ENCODE data around the gene CLTCL1.

The CLTCL1 gene

DNA sequence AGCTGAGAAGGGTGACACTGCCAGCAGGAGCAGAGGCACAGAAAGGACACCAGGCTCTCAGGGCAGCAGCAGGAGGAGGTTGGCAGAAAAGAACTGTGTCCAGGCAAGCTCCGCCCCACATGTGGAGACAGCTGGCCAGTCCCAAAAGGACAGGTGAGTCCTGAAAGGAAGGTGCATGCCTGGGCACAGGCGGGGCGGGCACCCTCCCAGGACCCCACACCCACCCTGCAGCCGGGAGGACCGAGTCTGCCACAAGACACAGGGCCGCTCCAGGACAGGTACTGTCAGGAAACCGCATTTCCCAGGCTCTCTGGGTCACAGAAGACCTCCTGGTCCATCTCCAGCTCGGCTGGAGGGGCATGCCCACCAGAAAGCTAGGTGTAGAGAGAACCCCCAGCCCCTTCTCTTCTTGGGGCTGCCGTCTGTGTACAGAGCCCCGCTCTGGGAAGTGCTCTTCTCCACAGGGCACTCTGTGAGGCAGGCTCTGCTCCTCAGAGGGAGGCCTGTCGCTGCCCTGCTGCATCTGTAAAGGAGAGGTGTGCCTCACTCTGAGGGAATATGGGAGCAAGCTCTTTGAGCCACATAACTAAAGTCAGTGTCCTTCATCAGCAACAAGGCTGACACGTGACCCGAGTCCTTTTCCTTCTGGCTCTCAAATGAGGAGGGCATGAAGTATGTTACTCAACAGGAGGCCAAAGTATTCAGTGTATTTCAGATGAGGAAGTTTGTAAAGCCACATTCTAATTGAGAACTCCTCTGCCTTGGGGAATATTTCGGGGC lies 50.5 kb downstream of the CLTCL1 start:
- Histone ChIP-seq H3K4me1 (ENCODE audit: insufficient read depth, low read length) (no peaks in the 10 kb centered on the region), H3K9me3 (ENCODE audit: insufficient read depth, low read depth, low read length) (no peaks in the 10 kb centered on the region), H3K36me3 (ENCODE audit: insufficient read depth, low read depth, low read length) (peaks cover 27% of the 10 kb centered on the region), H3K4me3 (ENCODE audit: low read length) (no peak overlapping the region), H3K9ac (ENCODE audit: low read depth, low read length) (no peak overlapping the region), H3K27ac (ENCODE audit: low read length) (no peak overlapping the region), H3K27me3 (ENCODE audit: insufficient read depth, low read length) (no peaks in the 10 kb centered on the region)

GRCh38 chr22:19239464-19239863 lies 52.1 kb downstream of the CLTCL1 start:
- no peaks in the 10 kb centered on the region for H3K9me3 ChIP-seq (ENCODE audit: insufficient read depth, low read depth, low read length)
- H3K9ac ChIP-seq (ENCODE audit: low read depth, low read length) = no peak overlapping the region
- no peaks in the 10 kb centered on the region for H3K27me3 ChIP-seq (ENCODE audit: insufficient read depth, low read length)
- H3K27ac ChIP-seq (ENCODE audit: low read length) = no peak overlapping the region
- no peaks in the 10 kb centered on the region for H3K4me1 ChIP-seq (ENCODE audit: insufficient read depth, low read length)
- H3K36me3 ChIP-seq (ENCODE audit: insufficient read depth, low read depth, low read length) = peaks cover 36% of the 10 kb centered on the region
- H3K4me3 ChIP-seq (ENCODE audit: low read length) = no peak overlapping the region

GRCh38 chr22:19238900-19239299 lies 52.6 kb downstream of the CLTCL1 start:
- Histone ChIP-seq H3K9ac (ENCODE audit: low read depth, low read length) (no peak overlapping the region), H3K27me3 (ENCODE audit: insufficient read depth, low read length) (no peaks in the 10 kb centered on the region), H3K36me3 (ENCODE audit: insufficient read depth, low read depth, low read length) (peaks cover 41% of the 10 kb centered on the region), H3K9me3 (ENCODE audit: insufficient read depth, low read depth, low read length) (no peaks in the 10 kb centered on the region), H3K27ac (ENCODE audit: low read length) (no peak overlapping the region), H3K4me3 (ENCODE audit: low read length) (no peak overlapping the region), H3K4me1 (ENCODE audit: insufficient read depth, low read length) (no peaks in the 10 kb centered on the region)

- peaks cover 62% of the 10 kb centered on the region for H3K36me3 ChIP-seq (ENCODE audit: insufficient read depth, low read depth, low read length)
These were observed 55.6 kb downstream of the CLTCL1 start for GRCh38 chr22:19235874-19236273.

GRCh38 chr22:19234126-19234896 lies 57.2 kb downstream of the CLTCL1 start:
- H3K4me1 ChIP-seq (ENCODE audit: insufficient read depth, low read length) = no peaks in the 10 kb centered on the region
- H3K27me3 ChIP-seq (ENCODE audit: insufficient read depth, low read length) = no peaks in the 10 kb centered on the region
- no peak overlapping the region for H3K4me3 ChIP-seq (ENCODE audit: low read length)
- peaks cover 64% of the 10 kb centered on the region for H3K36me3 ChIP-seq (ENCODE audit: insufficient read depth, low read depth, low read length)
- H3K27ac ChIP-seq (ENCODE audit: low read length) = no peak overlapping the region
- no peaks in the 10 kb centered on the region for H3K9me3 ChIP-seq (ENCODE audit: insufficient read depth, low read depth, low read length)
- H3K9ac ChIP-seq (ENCODE audit: low read depth, low read length) = no peak overlapping the region

More at GRCh38 chr22:19235874-19236273, 55.6 kb downstream of the CLTCL1 start:
- Histone ChIP-seq H3K4me3 (ENCODE audit: low read length) (no peak overlapping the region), H3K27me3 (ENCODE audit: insufficient read depth, low read length) (no peaks in the 10 kb centered on the region), H3K9ac (ENCODE audit: low read depth, low read length) (no peak overlapping the region), H3K4me1 (ENCODE audit: insufficient read depth, low read length) (no peaks in the 10 kb centered on the region), H3K9me3 (ENCODE audit: insufficient read depth, low read depth, low read length) (no peaks in the 10 kb centered on the region), H3K27ac (ENCODE audit: low read length) (no peak overlapping the region)

DNA sequence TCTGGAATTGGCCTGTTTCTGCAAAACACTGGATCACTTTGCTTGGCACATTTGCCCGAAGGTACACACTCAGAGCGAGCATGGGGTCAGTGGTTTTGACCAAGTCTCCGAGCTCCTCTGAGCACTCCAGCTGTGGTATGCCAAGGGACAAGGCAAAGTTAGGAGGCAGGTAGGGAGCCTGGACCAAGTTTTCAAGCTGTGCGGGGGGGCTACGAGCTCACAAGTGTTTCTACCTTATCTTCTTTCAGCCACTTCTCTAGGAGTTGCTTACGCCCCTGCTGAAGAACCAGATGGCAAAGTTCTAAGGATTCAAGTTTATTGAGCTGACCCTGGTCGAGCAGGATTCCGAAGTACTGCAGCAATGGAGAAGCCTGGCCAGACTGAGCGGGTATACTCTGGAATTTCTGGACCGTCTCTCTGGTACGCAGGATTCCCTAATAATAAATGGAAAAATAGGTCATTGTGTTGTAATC lies 58.3 kb downstream of the CLTCL1 start:
- H3K4me1 ChIP-seq (ENCODE audit: insufficient read depth, low read length) = no peaks in the 10 kb centered on the region
- H3K4me3 ChIP-seq (ENCODE audit: low read length) = no peak overlapping the region
- no peaks in the 10 kb centered on the region for H3K27me3 ChIP-seq (ENCODE audit: insufficient read depth, low read length)
- H3K27ac ChIP-seq (ENCODE audit: low read length) = no peak overlapping the region
- no peaks in the 10 kb centered on the region for H3K9me3 ChIP-seq (ENCODE audit: insufficient read depth, low read depth, low read length)
- H3K36me3 ChIP-seq (ENCODE audit: insufficient read depth, low read depth, low read length) = peaks cover 65% of the 10 kb centered on the region
- H3K9ac ChIP-seq (ENCODE audit: low read depth, low read length) = no peak overlapping the region

DNA sequence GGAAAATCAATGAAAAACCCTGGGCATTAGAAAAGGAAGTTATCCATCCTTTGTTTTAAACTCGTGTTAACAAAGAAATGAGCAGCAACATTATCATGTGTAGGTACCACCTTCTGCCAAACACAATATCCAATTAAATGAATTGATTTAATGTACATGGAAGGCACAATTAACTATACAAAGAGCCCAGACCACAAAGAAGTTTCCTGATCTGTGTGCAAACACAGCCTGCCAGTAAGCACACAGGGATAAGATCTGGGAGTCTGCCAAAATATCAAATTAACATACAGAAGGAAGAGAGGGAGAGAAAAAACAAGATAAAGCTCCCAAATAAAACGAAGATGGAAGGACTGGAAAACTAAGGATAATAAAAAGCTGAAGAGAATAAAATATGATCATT lies 58.9 kb downstream of the CLTCL1 start:
- peaks cover 70% of the 10 kb centered on the region for H3K36me3 ChIP-seq (ENCODE audit: insufficient read depth, low read depth, low read length)
- H3K9me3 ChIP-seq (ENCODE audit: insufficient read depth, low read depth, low read length) = no peaks in the 10 kb centered on the region
- no peak overlapping the region for H3K9ac ChIP-seq (ENCODE audit: low read depth, low read length)
- no peaks in the 10 kb centered on the region for H3K4me1 ChIP-seq (ENCODE audit: insufficient read depth, low read length)
- H3K4me3 ChIP-seq (ENCODE audit: low read length) = no peak overlapping the region
- no peak overlapping the region for H3K27ac ChIP-seq (ENCODE audit: low read length)
- H3K27me3 ChIP-seq (ENCODE audit: insufficient read depth, low read length) = no peaks in the 10 kb centered on the region

DNA sequence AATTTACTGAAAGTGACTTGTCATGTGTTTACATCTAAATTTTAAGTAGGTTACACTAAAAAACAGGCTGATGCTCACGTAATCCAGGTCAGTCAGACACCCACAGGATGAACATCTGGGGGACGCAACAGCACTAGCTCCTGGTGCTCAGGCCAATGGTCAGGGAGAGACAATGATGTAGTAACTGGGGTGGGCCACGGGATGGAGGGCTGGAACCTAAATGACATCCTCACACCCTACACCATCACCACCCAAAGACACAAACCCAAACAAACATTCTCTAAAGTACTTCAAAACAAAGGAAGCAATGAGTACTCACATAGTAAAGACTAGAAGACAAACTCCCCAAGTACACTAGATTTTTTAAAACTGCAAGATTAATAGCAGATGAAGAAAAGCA lies 59.5 kb downstream of the CLTCL1 start:
- Histone ChIP-seq H3K27me3 (ENCODE audit: insufficient read depth, low read length) (no peaks in the 10 kb centered on the region), H3K27ac (ENCODE audit: low read length) (no peak overlapping the region), H3K36me3 (ENCODE audit: insufficient read depth, low read depth, low read length) (peaks cover 70% of the 10 kb centered on the region), H3K9ac (ENCODE audit: low read depth, low read length) (no peak overlapping the region), H3K4me1 (ENCODE audit: insufficient read depth, low read length) (no peaks in the 10 kb centered on the region), H3K4me3 (ENCODE audit: low read length) (no peak overlapping the region), H3K9me3 (ENCODE audit: insufficient read depth, low read depth, low read length) (no peaks in the 10 kb centered on the region)

DNA sequence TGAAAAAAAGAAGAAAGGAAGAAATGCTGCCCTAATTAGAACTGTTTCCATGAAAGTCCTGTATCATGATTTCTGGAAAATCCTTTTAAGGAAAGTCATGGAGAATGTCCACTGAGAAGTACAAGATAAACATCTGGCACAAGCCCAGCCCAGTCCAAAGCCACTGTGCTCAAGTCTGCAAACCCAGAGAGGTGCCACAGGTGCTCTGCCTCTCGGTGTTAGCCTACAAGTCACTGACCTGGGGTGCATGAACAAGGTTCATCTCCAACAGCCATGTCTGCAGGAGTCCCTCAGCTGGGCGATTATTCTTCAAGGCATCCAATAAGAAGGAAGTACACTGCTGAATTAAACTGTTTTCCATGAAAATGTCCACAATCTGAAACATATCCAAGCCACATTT lies 61.9 kb downstream of the CLTCL1 start:
- Histone ChIP-seq H3K27ac (ENCODE audit: low read length) (no peak overlapping the region), H3K9ac (ENCODE audit: low read depth, low read length) (no peak overlapping the region), H3K4me1 (ENCODE audit: insufficient read depth, low read length) (no peaks in the 10 kb centered on the region), H3K36me3 (ENCODE audit: insufficient read depth, low read depth, low read length) (peaks cover 82% of the 10 kb centered on the region), H3K4me3 (ENCODE audit: low read length) (no peak overlapping the region), H3K27me3 (ENCODE audit: insufficient read depth, low read length) (no peaks in the 10 kb centered on the region), H3K9me3 (ENCODE audit: insufficient read depth, low read depth, low read length) (no peaks in the 10 kb centered on the region)

GRCh38 chr22:19228179-19228578 lies 63.3 kb downstream of the CLTCL1 start:
- peaks cover 82% of the 10 kb centered on the region for H3K36me3 ChIP-seq (ENCODE audit: insufficient read depth, low read depth, low read length)
- H3K4me3 ChIP-seq (ENCODE audit: low read length) = no peak overlapping the region
- H3K4me1 ChIP-seq (ENCODE audit: insufficient read depth, low read length) = no peaks in the 10 kb centered on the region
- H3K9me3 ChIP-seq (ENCODE audit: insufficient read depth, low read depth, low read length) = no peaks in the 10 kb centered on the region
- no peaks in the 10 kb centered on the region for H3K27me3 ChIP-seq (ENCODE audit: insufficient read depth, low read length)
- no peak overlapping the region for H3K9ac ChIP-seq (ENCODE audit: low read depth, low read length)
- no peak overlapping the region for H3K27ac ChIP-seq (ENCODE audit: low read length)

DNA sequence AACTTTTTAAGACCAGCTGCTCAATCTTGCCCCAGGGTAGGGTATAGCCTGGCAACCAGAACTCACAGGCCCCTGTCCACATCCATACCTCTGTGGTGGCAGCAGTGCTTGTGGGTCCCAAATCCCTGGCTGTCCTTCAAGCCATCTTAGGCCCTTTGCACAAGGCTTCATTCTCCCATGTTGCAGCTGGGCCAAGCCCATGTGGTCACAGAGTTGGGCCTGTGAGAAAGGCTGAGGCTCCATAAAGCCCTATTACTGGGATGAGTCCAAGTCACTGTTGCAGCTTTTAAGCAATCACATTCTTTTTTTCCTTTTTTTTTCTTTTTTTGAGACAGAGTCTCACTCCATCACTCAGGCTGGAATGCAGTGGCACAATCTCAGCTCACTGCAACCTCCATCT lies 65.1 kb downstream of the CLTCL1 start:
- Histone ChIP-seq H3K9me3 (ENCODE audit: insufficient read depth, low read depth, low read length) (no peaks in the 10 kb centered on the region), H3K9ac (ENCODE audit: low read depth, low read length) (no peak overlapping the region), H3K36me3 (ENCODE audit: insufficient read depth, low read depth, low read length) (peaks cover 83% of the 10 kb centered on the region), H3K27ac (ENCODE audit: low read length) (no peak overlapping the region), H3K27me3 (ENCODE audit: insufficient read depth, low read length) (no peaks in the 10 kb centered on the region), H3K4me1 (ENCODE audit: insufficient read depth, low read length) (no peaks in the 10 kb centered on the region), H3K4me3 (ENCODE audit: low read length) (no peak overlapping the region)

DNA sequence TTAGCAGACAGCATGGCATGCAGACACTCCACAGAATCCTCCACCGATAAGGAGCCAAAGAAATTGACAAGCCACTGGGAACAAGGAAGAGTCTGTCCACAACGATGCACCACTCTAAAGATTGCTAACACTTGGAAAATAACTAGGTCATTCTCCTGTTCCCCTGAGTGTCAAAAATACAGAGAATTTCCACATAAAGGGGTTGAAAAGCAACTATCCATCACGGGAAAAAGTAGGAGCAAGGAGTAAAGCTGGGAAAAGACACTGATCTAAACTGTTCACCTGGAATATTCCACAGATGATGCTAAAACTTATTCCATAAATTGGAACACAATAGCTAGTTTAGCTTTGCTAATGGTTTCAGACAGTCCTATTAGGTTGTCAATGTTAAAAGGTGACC lies 66.0 kb downstream of the CLTCL1 start:
- H3K27me3 ChIP-seq (ENCODE audit: insufficient read depth, low read length) = no peaks in the 10 kb centered on the region
- no peak overlapping the region for H3K4me3 ChIP-seq (ENCODE audit: low read length)
- peaks cover 84% of the 10 kb centered on the region for H3K36me3 ChIP-seq (ENCODE audit: insufficient read depth, low read depth, low read length)
- no peak overlapping the region for H3K9ac ChIP-seq (ENCODE audit: low read depth, low read length)
- no peak overlapping the region for H3K27ac ChIP-seq (ENCODE audit: low read length)
- H3K9me3 ChIP-seq (ENCODE audit: insufficient read depth, low read depth, low read length) = no peaks in the 10 kb centered on the region
- no peaks in the 10 kb centered on the region for H3K4me1 ChIP-seq (ENCODE audit: insufficient read depth, low read length)

All from iPS-20b (cell line).